Measurements from ENCODE around the gene IER5. TPM values are rescaled to one million over a fixed set of nuclear protein-coding genes. Genes with fewer than 3 reads are reported as not detected.

Gene IER5
- total RNA-seq, 6 experiments from 2014 or later = 35.7 to 49.1 (median 43.4) TPM

GRCh38 chr1:181079920-181080319 lies 8.6 kb upstream of the IER5 start:
- peaks cover 71% of the 10 kb centered on the region for H3K4me1 Mint-ChIP-seq (ENCODE audit: low read depth)
- TF ChIP-seq CTCF (IDR thresholded peaks at IDR 0.05) = peak; percentile 61
- peak overlapping the region; percentile 44 for H3K4me3 Mint-ChIP-seq
- no peak for DNase-seq
- H3K27me3 Mint-ChIP-seq (ENCODE audit: insufficient read depth) = no peaks in the 10 kb centered on the region; the same call in 1 of the 2 replicates
- no peaks in the 10 kb centered on the region for H3K9me3 Mint-ChIP-seq
- H3K36me3 Mint-ChIP-seq (ENCODE audit: low read depth) = 0 out of 2 replicates have a peak, but pooled peaks cover under 1% of the 10 kb centered on the region
- H3K27ac Mint-ChIP-seq = peak overlapping the region; percentile 99

GRCh38 chr1:181080556-181080955 lies 7.9 kb upstream of the IER5 start:
- TF ChIP-seq CTCF (IDR thresholded peaks at IDR 0.05) = no peak
- Mint-ChIP-seq H3K4me1 (ENCODE audit: low read depth) (peaks cover 68% of the 10 kb centered on the region), H3K4me3 (no peak overlapping the region), H3K36me3 (ENCODE audit: low read depth) (no peaks in the 10 kb centered on the region), H3K27ac (no peak overlapping the region), H3K9me3 (no peaks in the 10 kb centered on the region), H3K27me3 (ENCODE audit: insufficient read depth) (no peaks in the 10 kb centered on the region; the same call in 1 of the 2 replicates)
- DNase-seq = no peak

- no peak for TF ChIP-seq CTCF (IDR thresholded peaks at IDR 0.05)
- Mint-ChIP-seq H3K4me3 (no peak overlapping the region), H3K27me3 (ENCODE audit: insufficient read depth) (no peaks in the 10 kb centered on the region; the same call in 1 of the 2 replicates), H3K4me1 (ENCODE audit: low read depth) (peaks cover 67% of the 10 kb centered on the region), H3K36me3 (ENCODE audit: low read depth) (no peaks in the 10 kb centered on the region), H3K27ac (no peak overlapping the region), H3K9me3 (no peaks in the 10 kb centered on the region)
- DNase-seq = no peak
Measured at GRCh38 chr1:181081395-181081794, 7.1 kb upstream of the IER5 start.

- H3K4me1 Mint-ChIP-seq (ENCODE audit: low read depth) = peaks cover 60% of the 10 kb centered on the region
- peaks cover 5% of the 10 kb centered on the region for H3K36me3 Mint-ChIP-seq (ENCODE audit: low read depth)
- H3K4me3 Mint-ChIP-seq = no peak overlapping the region
- peaks cover 4% of the 10 kb centered on the region for H3K27me3 Mint-ChIP-seq (ENCODE audit: insufficient read depth)
- no peak for DNase-seq
- peaks cover 4% of the 10 kb centered on the region for H3K9me3 Mint-ChIP-seq
- TF ChIP-seq CTCF (IDR thresholded peaks at IDR 0.05) = peak; percentile 53
- H3K27ac Mint-ChIP-seq = no peak overlapping the region
Measured at GRCh38 chr1:181083842-181084605, 4.5 kb upstream of the IER5 start.

- peaks cover 8% of the 10 kb centered on the region for H3K36me3 Mint-ChIP-seq (ENCODE audit: low read depth)
- no peak for DNase-seq
- H3K27ac Mint-ChIP-seq = no peak overlapping the region
- peaks cover 54% of the 10 kb centered on the region for H3K4me1 Mint-ChIP-seq (ENCODE audit: low read depth)
- no peak for TF ChIP-seq CTCF (IDR thresholded peaks at IDR 0.05)
- H3K9me3 Mint-ChIP-seq = peaks cover 6% of the 10 kb centered on the region
- H3K27me3 Mint-ChIP-seq (ENCODE audit: insufficient read depth) = peaks cover 6% of the 10 kb centered on the region
- H3K4me3 Mint-ChIP-seq = no peak overlapping the region
Measured at GRCh38 chr1:181084606-181084969, 3.9 kb upstream of the IER5 start.

Measured in HFFc6 (cell line).